Colonic mucosa (tissue), 4 donors: Measurements from ENCODE around the gene TMX4. TPM values are rescaled to one million over a fixed set of nuclear protein-coding genes. Genes with fewer than 3 reads are reported as not detected.

ENCODE experiments used
- DNase-seq: peaks from one replicate; pipeline ENCODE4 v3.0.0-alpha.2; 2020
- H3K27ac ChIP-seq: fragments of 200-600 bp; one replicate; pipeline ENCODE4 v1.8.0; 2021
- H3K27me3 ChIP-seq: fragments of 200-600 bp; one replicate; pipeline ENCODE4 v1.8.0; 2021
- H3K36me3 ChIP-seq: fragments of 200-600 bp; one replicate; pipeline ENCODE4 v1.8.0; 2021
- H3K4me1 ChIP-seq: fragments of 200-600 bp; one replicate; pipeline ENCODE4 v1.8.0; 2021; ENCODE audit warnings: mild to moderate bottlenecking
- H3K4me3 ChIP-seq: fragments of 200-600 bp; one replicate; pipeline ENCODE4 v1.8.0; 2021
- H3K9ac ChIP-seq, 2 donors: one replicate each; pipeline ENCODE4 v1.7.0; 2013; ENCODE audit warnings: control low read depth in 2 of 2, low read depth in 2 of 2, low read length in 2 of 2
- H3K9me3 ChIP-seq: fragments of 200-600 bp; one replicate; pipeline ENCODE4 v1.8.0; 2021
- CTCF ChIP-seq: fragments of 200-600 bp; IDR thresholded peaks from one replicate; pipeline ENCODE4 v1.8.0; 2022; ENCODE audit warnings: antibody characterized with exemption, mild to moderate bottlenecking
- intact Hi-C: fragments of 100-400 bp; cut with DNase I; formaldehyde crosslinking; loops from one replicate; pipeline ENCODE4 v1.14.1; 2022
- total RNA-seq, 2 donors: library from RNA; stranded (reverse); fragmentation: NEBNext Ultra II Directional in 1 of 2; extraction: Animal tissue kit (Norgen Biotek cat#: 25700) in 1 of 2; gene quantifications; one replicate each; pipeline ENCODE4 v1.2.1, GENCODE V29; 2021
- donor health status: healthy.
- donor health status: DM: no; HTN: no; CAD: no.
- donor health status: DM: no; HTN: no; CAD: no.

Gene TMX4
- total RNA-seq, 2 donors from 2014 or later: 26.5 to 28.0 TPM

- Histone ChIP-seq H3K9me3 (no peaks in the 10 kb centered on the region), H3K9ac (no peak overlapping the region), H3K27me3 (no peaks in the 10 kb centered on the region), H3K36me3 (no peaks in the 10 kb centered on the region), H3K4me3 (no peak overlapping the region), H3K4me1 (no peaks in the 10 kb centered on the region), H3K27ac (no peak overlapping the region)
- no peak for TF ChIP-seq CTCF
- no peak for DNase-seq
- intact Hi-C loops: no loop called here
Observed at GRCh38 chr20:8061861-8062518, 42.4 kb upstream of the TMX4 start.

GRCh38 chr20:8060977-8061376, 41.4 kb upstream of the TMX4 start:
- Histone ChIP-seq H3K36me3 (no peaks in the 10 kb centered on the region), H3K9ac (no peak overlapping the region), H3K27ac (no peak overlapping the region), H3K4me3 (no peak overlapping the region), H3K4me1 (no peaks in the 10 kb centered on the region), H3K9me3 (no peaks in the 10 kb centered on the region), H3K27me3 (no peaks in the 10 kb centered on the region)
- no peak for DNase-seq
- intact Hi-C loops: no loop called here
- no peak for TF ChIP-seq CTCF

GRCh38 chr20:8057871-8058270, 38.3 kb upstream of the TMX4 start:
- intact Hi-C loops: no loop called here
- Histone ChIP-seq H3K9ac (no peak overlapping the region), H3K4me3 (no peak overlapping the region)

GRCh38 chr20:8055096-8055495, 35.5 kb upstream of the TMX4 start:
- no peaks in the 10 kb centered on the region for H3K9me3 ChIP-seq
- no peak for TF ChIP-seq CTCF
- H3K27me3 ChIP-seq: no peaks in the 10 kb centered on the region
- intact Hi-C loops: no loop called here
- no peak for DNase-seq
- H3K27ac ChIP-seq: no peak overlapping the region
- H3K36me3 ChIP-seq: no peaks in the 10 kb centered on the region
- no peaks in the 10 kb centered on the region for H3K4me1 ChIP-seq
- H3K4me3 ChIP-seq: no peak overlapping the region
- H3K9ac ChIP-seq: no peak overlapping the region

More at GRCh38 chr20:8057871-8058270, 38.3 kb upstream of the TMX4 start:
- TF ChIP-seq CTCF: no peak
- Histone ChIP-seq H3K27me3 (no peaks in the 10 kb centered on the region), H3K36me3 (no peaks in the 10 kb centered on the region), H3K9me3 (no peaks in the 10 kb centered on the region), H3K4me1 (no peaks in the 10 kb centered on the region), H3K27ac (no peak overlapping the region)
- DNase-seq: no peak

GRCh38 chr20:8050157-8050837, 30.7 kb upstream of the TMX4 start:
- H3K4me3 ChIP-seq: no peak overlapping the region
- no peaks in the 10 kb centered on the region for H3K36me3 ChIP-seq
- H3K4me1 ChIP-seq: no peaks in the 10 kb centered on the region
- no peaks in the 10 kb centered on the region for H3K27me3 ChIP-seq
- no peak for DNase-seq
- H3K9ac ChIP-seq: no peak overlapping the region
- intact Hi-C loops: no loop called here
- H3K9me3 ChIP-seq: no peaks in the 10 kb centered on the region
- no peak overlapping the region for H3K27ac ChIP-seq
- no peak for TF ChIP-seq CTCF
